Prostate gland (tissue), 2 donors: Measurements from ENCODE around the gene FOXP1.

Source experiments
- CTCF ChIP-seq, 4 experiments: fragments of 200-600 bp in 2 of 4; fragments of 450-650 bp in 2 of 4; sonication (generic) in 2 of 4; IDR thresholded peaks; 1 replicate in 3 of 4; 2 replicates in 1 of 4; pipeline ENCODE4 v1.5.1; 2016 to 2019; ENCODE audit warnings: antibody characterized with exemption in 4 of 4, mild to moderate bottlenecking in 2 of 4, moderate library complexity in 2 of 4
- POLR2A ChIP-seq: fragments of 450-650 bp; IDR thresholded peaks from one replicate; pipeline ENCODE4 v1.6.1; 2016; ENCODE audit warnings: antibody characterized with exemption, mild to moderate bottlenecking

DNA sequence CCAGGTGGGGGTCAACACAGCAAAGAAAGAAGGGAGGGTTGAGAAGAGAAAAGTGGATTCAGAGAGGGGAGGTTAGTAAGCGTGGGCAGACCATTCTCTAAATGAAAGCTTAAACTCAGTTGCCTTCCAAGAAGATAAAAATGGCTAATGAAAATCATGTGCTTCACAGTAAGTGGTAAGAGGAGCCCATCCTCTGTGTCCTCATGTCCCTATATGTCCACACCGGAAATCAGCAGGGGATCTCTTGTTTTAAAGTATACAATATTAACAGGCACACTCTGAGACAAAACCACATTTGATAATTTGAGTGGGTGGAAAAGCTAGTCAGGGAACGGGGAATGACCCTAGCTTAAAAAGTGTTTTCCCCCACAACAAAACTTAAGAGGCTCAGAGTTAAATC, 4.4 kb upstream of the FOXP1 start:
- TF ChIP-seq POLR2A (no peak), CTCF (IDR thresholded peaks at IDR 0.05) (no peak)
